WERI-Rb-1 (cell line): ENCODE data around the gene TTLL10.

Experiments used
- DNase-seq: peaks from one replicate; pipeline ENCODE4 v3.0.0-alpha.2; 2020
- H3K27ac ChIP-seq: fragments of 250-450 bp; sonication (Bioruptor Pico); 2 replicates; pipeline ENCODE4 v1.5.1; 2020; ENCODE audit warnings: mild to moderate bottlenecking, moderate library complexity
- H3K27me3 ChIP-seq: fragments of 250-450 bp; sonication (Bioruptor Pico); 2 replicates; pipeline ENCODE4 v1.5.1; 2021; ENCODE audit warnings: mild to moderate bottlenecking, low read depth, moderate library complexity; ENCODE audit not compliant: insufficient read depth, severe bottlenecking
- H3K36me3 ChIP-seq: fragments of 250-450 bp; sonication (Bioruptor Pico); 2 replicates; pipeline ENCODE4 v1.5.1; 2020; ENCODE audit warnings: mild to moderate bottlenecking, moderate library complexity
- H3K4me3 ChIP-seq: 2 replicates; pipeline ENCODE4 v1.5.1; 2011; ENCODE audit warnings: low read depth, mild to moderate bottlenecking, control low read depth, low read length
- H3K9me3 ChIP-seq: fragments of 250-450 bp; sonication (Bioruptor Pico); 2 replicates; pipeline ENCODE4 v1.5.1; 2021; ENCODE audit warnings: mild to moderate bottlenecking, moderate library complexity; ENCODE audit not compliant: severe bottlenecking
- TF ChIP-seq, protein P1 (sequence below): IDR thresholded peaks from 2 replicates; pipeline ENCODE4 v1.5.1; 2011; ENCODE audit warnings: low read depth, mild to moderate bottlenecking, control low read depth, inconsistent platforms, low read length

TTLL10 gene

DNA sequence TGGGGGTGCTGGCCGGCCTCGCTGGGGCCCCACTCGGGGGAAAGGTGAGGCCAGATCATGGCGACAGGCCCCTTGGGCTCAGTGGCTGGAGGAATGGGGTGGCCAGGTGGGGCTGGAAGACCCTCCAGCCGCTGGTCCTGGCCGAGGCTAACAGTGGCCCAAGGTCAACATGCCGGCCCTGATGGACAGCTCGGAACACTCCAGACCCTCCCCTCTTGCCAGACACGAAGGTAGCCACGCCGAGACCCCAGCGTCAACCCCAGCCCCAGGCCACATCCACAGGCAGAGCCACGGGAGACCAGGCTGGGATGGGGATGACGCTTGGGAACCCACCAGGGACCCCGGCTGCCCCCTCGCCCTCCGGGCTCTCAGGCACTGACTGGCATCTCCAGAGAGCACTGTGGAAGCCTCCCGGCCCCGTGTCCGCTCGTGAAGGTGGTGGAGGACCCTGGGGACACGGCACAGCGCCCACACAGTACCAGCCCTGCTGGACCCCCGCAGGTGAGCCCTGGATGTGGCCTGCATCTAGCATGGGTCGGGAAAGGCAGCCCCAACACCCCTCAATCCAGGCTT lies 73.7 kb downstream of the TTLL10 start:
- Histone ChIP-seq H3K4me3 (no peak overlapping the region), H3K27ac (no peak overlapping the region), H3K9me3 (no peaks in the 10 kb centered on the region), H3K27me3 (no peaks in the 10 kb centered on the region), H3K36me3 (peaks cover 8% of the 10 kb centered on the region; the same call in 1 of the 2 replicates)
- TF ChIP-seq, protein P1, sequence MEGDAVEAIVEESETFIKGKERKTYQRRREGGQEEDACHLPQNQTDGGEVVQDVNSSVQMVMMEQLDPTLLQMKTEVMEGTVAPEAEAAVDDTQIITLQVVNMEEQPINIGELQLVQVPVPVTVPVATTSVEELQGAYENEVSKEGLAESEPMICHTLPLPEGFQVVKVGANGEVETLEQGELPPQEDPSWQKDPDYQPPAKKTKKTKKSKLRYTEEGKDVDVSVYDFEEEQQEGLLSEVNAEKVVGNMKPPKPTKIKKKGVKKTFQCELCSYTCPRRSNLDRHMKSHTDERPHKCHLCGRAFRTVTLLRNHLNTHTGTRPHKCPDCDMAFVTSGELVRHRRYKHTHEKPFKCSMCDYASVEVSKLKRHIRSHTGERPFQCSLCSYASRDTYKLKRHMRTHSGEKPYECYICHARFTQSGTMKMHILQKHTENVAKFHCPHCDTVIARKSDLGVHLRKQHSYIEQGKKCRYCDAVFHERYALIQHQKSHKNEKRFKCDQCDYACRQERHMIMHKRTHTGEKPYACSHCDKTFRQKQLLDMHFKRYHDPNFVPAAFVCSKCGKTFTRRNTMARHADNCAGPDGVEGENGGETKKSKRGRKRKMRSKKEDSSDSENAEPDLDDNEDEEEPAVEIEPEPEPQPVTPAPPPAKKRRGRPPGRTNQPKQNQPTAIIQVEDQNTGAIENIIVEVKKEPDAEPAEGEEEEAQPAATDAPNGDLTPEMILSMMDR: no peak
- no peak for DNase-seq
